SK-N-SH (cell line): ENCODE data around the gene PANK4. TPM values are rescaled to one million over a fixed set of nuclear protein-coding genes. Genes with fewer than 3 reads are reported as not detected.

Experiments
- CTCF ChIA-PET: fragments of 300-600, 350-600 bp; formaldehyde crosslinking; extraction: SDS; loops from one replicate; lab custom pipeline; 2021; lab: Yijun Ruan, JAX
- POLR2A ChIA-PET: fragments of 350-600 bp; sonication (Branson Sonifier 250); formaldehyde crosslinking; extraction: SDS; loops from one replicate; lab custom pipeline; 2020; ENCODE audit warnings: antibody characterized with exemption, inconsistent platforms; lab: Yijun Ruan, JAX
- DNase-seq: peaks from one replicate; pipeline ENCODE4 v3.0.0; 2012
- H2AFZ ChIP-seq: fragments of 200-600 bp; sonication (generic); 2 replicates; pipeline ENCODE4 v1.8.1; 2016; ENCODE audit warnings: antibody characterized with exemption, mild to moderate bottlenecking, low read depth
- H3F3A ChIP-seq: fragments of 200-600 bp; sonication (generic); replicated peaks from 2 replicates; pipeline ENCODE3; 2016; ENCODE audit warnings: antibody characterized with exemption, mild to moderate bottlenecking; ENCODE audit not compliant: insufficient read depth
- H3K27ac ChIP-seq, 2 experiments: fragments of 200-500 bp in 1 of 2; fragments of 200-600 bp in 1 of 2; sonication (Bioruptor generic) in 1 of 2; sonication (generic), shearing (Covaris generic) in 1 of 2; 2 replicates each; pipeline versions ENCODE4 v1.5.1 to v1.6.1; 2014 to 2016; ENCODE audit warnings: low read depth in 2 of 2, inconsistent platforms in 1 of 2, low read length in 1 of 2, mild to moderate bottlenecking in 1 of 2, mixed read lengths in 1 of 2
- H3K27me3 ChIP-seq: fragments of 200-600 bp; sonication (generic), shearing (Covaris generic); 2 replicates; pipeline ENCODE4 v1.6.1; 2016; ENCODE audit warnings: mixed run types; ENCODE audit not compliant: insufficient read depth
- H3K36me3 ChIP-seq, 2 experiments: fragments of 200-500 bp in 1 of 2; fragments of 200-600 bp in 1 of 2; sonication (Bioruptor generic) in 1 of 2; sonication (generic) in 1 of 2; replicated peaks in 1 of 2; 2 replicates each; pipeline versions ENCODE3 to v1.5.1; 2014 to 2016; ENCODE audit warnings: low read length in 1 of 2, mild to moderate bottlenecking in 1 of 2; ENCODE audit not compliant: insufficient read depth in 2 of 2, control insufficient read depth in 1 of 2
- H3K4me1 ChIP-seq, 2 experiments: fragments of 200-500 bp in 1 of 2; fragments of 200-600 bp in 1 of 2; sonication (Bioruptor generic) in 1 of 2; sonication (generic), shearing (Covaris generic) in 1 of 2; 2 replicates each; pipeline versions ENCODE4 v1.5.1 to v1.6.1; 2014 to 2016; ENCODE audit warnings: low read depth in 1 of 2, low read length in 1 of 2, mixed run types in 1 of 2; ENCODE audit not compliant: insufficient read depth in 2 of 2, control insufficient read depth in 1 of 2
- H3K4me2 ChIP-seq: fragments of 200-600 bp; sonication (generic), shearing (Covaris generic); 2 replicates; pipeline ENCODE4 v1.6.1; 2017; ENCODE audit warnings: mixed run types
- H3K4me3 ChIP-seq, 2 experiments: fragments of 200-500 bp in 1 of 2; fragments of 200-600 bp in 1 of 2; sonication (Bioruptor generic) in 1 of 2; sonication (generic), shearing (Covaris generic) in 1 of 2; 2 replicates each; pipeline versions ENCODE4 v1.5.1 to v1.8.1; 2014 to 2016; ENCODE audit warnings: low read depth in 2 of 2, inconsistent platforms in 1 of 2, low read length in 1 of 2, mild to moderate bottlenecking in 1 of 2, mixed read lengths in 1 of 2, moderate library complexity in 1 of 2
- H3K79me2 ChIP-seq: fragments of 200-600 bp; sonication (generic); 2 replicates; pipeline ENCODE4 v1.8.1; 2017; ENCODE audit warnings: mild to moderate bottlenecking; ENCODE audit not compliant: insufficient read depth
- H3K9ac ChIP-seq: fragments of 200-600 bp; sonication (generic); 2 replicates; pipeline ENCODE4 v1.6.1; 2017; ENCODE audit warnings: mixed run types
- H3K9me2 ChIP-seq: fragments of 200-600 bp; sonication (generic); 2 replicates; pipeline ENCODE4 v1.6.1; 2017; ENCODE audit warnings: mixed run types
- H3K9me3 ChIP-seq: fragments of 200-600 bp; sonication (generic); 2 replicates; pipeline ENCODE4 v1.6.1; 2017; ENCODE audit warnings: mixed run types, mild to moderate bottlenecking, moderate library complexity
- H4K20me1 ChIP-seq: fragments of 200-600 bp; sonication (generic); 2 replicates; pipeline ENCODE4 v1.6.1; 2017; ENCODE audit warnings: mild to moderate bottlenecking, mixed run types; ENCODE audit not compliant: insufficient read depth
- EP300 ChIP-seq, 2 experiments: IDR thresholded peaks; 2 replicates each; pipeline versions ENCODE4 v1.4.0 to v1.6.1; 2012; ENCODE audit warnings: borderline replicate concordance in 1 of 2, low read depth in 1 of 2, low read length in 1 of 2
- FOXM1 ChIP-seq: IDR thresholded peaks from 2 replicates; pipeline ENCODE4 v1.4.0; 2012; ENCODE audit warnings: low read depth, mild to moderate bottlenecking
- MAX ChIP-seq: IDR thresholded peaks from 2 replicates; pipeline ENCODE4 v1.4.0; 2012; ENCODE audit warnings: low read depth
- REST ChIP-seq: IDR thresholded peaks from 2 replicates; pipeline ENCODE4 v1.6.1; 2012; ENCODE audit warnings: mild to moderate bottlenecking, low read depth, low read length, moderate library complexity
- RXRA ChIP-seq: IDR thresholded peaks from 2 replicates; pipeline ENCODE4 v1.4.0; 2012; ENCODE audit warnings: low read depth, mild to moderate bottlenecking, borderline replicate concordance
- TAF1 ChIP-seq: IDR thresholded peaks from 2 replicates; pipeline ENCODE4 v1.6.1; 2012; ENCODE audit warnings: low read depth, mild to moderate bottlenecking, low read length, moderate library complexity, borderline replicate concordance
- TEAD4 ChIP-seq: IDR thresholded peaks from 2 replicates; pipeline ENCODE4 v1.4.0; 2012; ENCODE audit warnings: mild to moderate bottlenecking, borderline replicate concordance; ENCODE audit not compliant: insufficient read depth
- YY1 ChIP-seq: IDR thresholded peaks from 2 replicates; pipeline ENCODE4 v1.4.0; 2012; ENCODE audit warnings: low read depth, mild to moderate bottlenecking
- WGBS: methylation state at CpG from one replicate; pipeline ENCODE4 v1.1.6; 2017; ENCODE audit warnings: low lambda C conversion rate; 5-methylcytosine and 5-hydroxymethylcytosine counted together
- polyA plus RNA-seq, 3 experiments: library from polyadenylated mRNA; depleted of rRNA; stranded (reverse); fragments of >200 nt; gene quantifications; 2 replicates each; pipeline ENCODE4 v1.2.3, GENCODE V29; 2012
- TF ChIP-seq, protein P1 (sequence below): IDR thresholded peaks from 2 replicates; pipeline ENCODE4 v1.4.0; 2012; ENCODE audit warnings: low read depth, borderline replicate concordance

Gene PANK4
- polyA plus RNA-seq, 1 of the 3 experiments (the other 2 are of a cell fraction): 16.6 TPM

- TF ChIP-seq REST (no peak), FOXM1 (no peak)
These were observed 60.1 kb downstream of the PANK4 start (continued) for GRCh38 chr1:2466270-2466665.

DNA sequence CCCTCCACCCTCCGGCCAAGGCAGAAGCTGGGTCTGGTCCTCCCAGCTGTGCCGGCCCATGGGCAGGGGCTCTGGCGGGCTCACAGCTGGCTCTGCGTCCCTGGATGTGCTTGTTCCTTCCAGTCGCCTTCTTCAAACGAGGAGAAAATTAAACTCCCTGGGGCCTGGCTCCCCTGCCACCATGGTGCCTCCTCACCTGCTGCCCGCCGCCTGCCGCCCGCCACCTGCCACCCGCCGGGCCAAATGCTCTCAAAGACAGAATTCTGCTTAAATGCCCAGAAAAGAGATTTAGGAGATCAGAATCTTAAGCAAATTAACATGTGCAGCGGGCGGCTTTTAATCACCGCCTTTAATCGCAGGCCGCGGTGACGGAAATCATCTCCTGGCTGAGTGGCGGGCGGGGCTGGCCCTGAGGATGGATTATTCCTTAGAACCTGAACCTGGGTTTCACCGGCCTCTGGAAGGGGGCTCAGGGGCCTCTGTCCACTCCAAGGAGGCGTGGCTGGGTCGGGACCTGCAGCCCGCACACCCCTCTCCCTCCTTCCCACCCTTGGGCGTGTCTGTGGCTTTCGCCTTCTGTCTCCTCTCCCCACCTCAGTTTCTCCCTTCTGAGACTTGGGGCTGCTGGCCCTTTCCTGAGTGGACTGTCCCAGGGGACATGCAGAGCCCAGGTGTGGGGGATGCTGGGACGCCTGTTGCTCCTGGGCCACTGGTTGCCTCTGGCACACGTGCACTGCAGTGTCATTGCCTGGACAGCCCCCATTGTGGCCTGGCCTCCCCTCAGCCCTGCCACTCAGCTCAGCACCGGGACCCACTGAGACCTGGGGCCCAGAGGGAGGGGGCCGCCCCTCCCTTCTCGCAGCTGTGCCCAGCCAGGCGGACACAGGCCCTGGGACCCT is 60.8 kb downstream of the PANK4 start:
- no peaks in the 10 kb centered on the region for H3F3A ChIP-seq
- no peaks in the 10 kb centered on the region for H3K79me2 ChIP-seq
- H3K36me3 ChIP-seq: no peaks in the 10 kb centered on the region
- H3K4me2 ChIP-seq: no peak overlapping the region
- H3K9me3 ChIP-seq: no peaks in the 10 kb centered on the region
- no peak for DNase-seq
- TF ChIP-seq EP300 (IDR thresholded peaks at IDR 0.05; ENCODE audit: borderline replicate concordance in 1 of 2, low read depth in 1 of 2, low read length in 1 of 2): no peak
- TF ChIP-seq TEAD4: no peak
- TF ChIP-seq YY1: no peak
- no peak for TF ChIP-seq TAF1
- no peak for TF ChIP-seq RXRA
- TF ChIP-seq FOXM1: no peak
- TF ChIP-seq, protein P1, sequence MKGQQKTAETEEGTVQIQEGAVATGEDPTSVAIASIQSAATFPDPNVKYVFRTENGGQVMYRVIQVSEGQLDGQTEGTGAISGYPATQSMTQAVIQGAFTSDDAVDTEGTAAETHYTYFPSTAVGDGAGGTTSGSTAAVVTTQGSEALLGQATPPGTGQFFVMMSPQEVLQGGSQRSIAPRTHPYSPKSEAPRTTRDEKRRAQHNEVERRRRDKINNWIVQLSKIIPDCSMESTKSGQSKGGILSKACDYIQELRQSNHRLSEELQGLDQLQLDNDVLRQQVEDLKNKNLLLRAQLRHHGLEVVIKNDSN: no peak
- TF ChIP-seq MAX: no peak
- H3K27ac ChIP-seq: no peak overlapping the region
- peaks cover 0 to 59% of the 10 kb centered on the region in 2 experiments; a peak in 1 of 4 replicates for H3K4me1 ChIP-seq
- ChIA-PET POLR2A (interaction anchor here (1.4 kb wide), 1 partner anchor 80 kb away, joined by 5 read pairs; no protein-coding TSS in a partner anchor), CTCF (interaction anchor here (1.2 to 3.6 kb wide), 3 partner anchors 15 to 81 kb away, joined by 3 to 17 read pairs (median 6); no protein-coding TSS in a partner anchor)
- WGBS: 40% methylated on average over 20 of the region's 33 CpGs
- no peak overlapping the region for H3K4me3 ChIP-seq
- H3K27me3 ChIP-seq: no peaks in the 10 kb centered on the region
- H2AFZ ChIP-seq: no peak overlapping the region
- no peaks in the 10 kb centered on the region for H3K9me2 ChIP-seq
- no peaks in the 10 kb centered on the region for H4K20me1 ChIP-seq
- H3K9ac ChIP-seq: no peak overlapping the region
